Activated naive CD4-positive, alpha-beta T cell treated with Interleukin-2 at 50 U/mL for 16 hours (primary cell): ENCODE data around the gene IL12RB1.
A peak's percentile ranks its signal among the peaks of the same experiment; 100 is the strongest.
"Not testable (repeated sequence)": the region's sequence is repeated elsewhere in the genome, so short reads cannot be mapped to it uniquely, and the experiment has no call there.

Source experiments
- DNase-seq: peaks from one replicate; pipeline ENCODE4 v3.0.0-alpha.2; 2020

IL12RB1 gene

GRCh38 chr19:18110609-18111232, 24.0 kb upstream of the IL12RB1 start:
- DNase-seq, result no peak

GRCh38 chr19:18109733-18110608, 23.2 kb upstream of the IL12RB1 start:
- peak; percentile 67 for DNase-seq

GRCh38 chr19:18109341-18109732, 22.6 kb upstream of the IL12RB1 start:
- DNase-seq, result no peak

GRCh38 chr19:18108897-18109296, 22.2 kb upstream of the IL12RB1 start:
- DNase-seq, result no peak

- no peak for DNase-seq
Observed at GRCh38 chr19:18107235-18107634, 20.5 kb upstream of the IL12RB1 start.

GRCh38 chr19:18105259-18105658, 18.5 kb upstream of the IL12RB1 start:
- not testable (repeated sequence) for DNase-seq

- no peak for DNase-seq
Observed at GRCh38 chr19:18104793-18105131, 18.0 kb upstream of the IL12RB1 start.

- no peak for DNase-seq
Observed at GRCh38 chr19:18102916-18103542, 16.3 kb upstream of the IL12RB1 start.

- DNase-seq, result no peak
Observed at GRCh38 chr19:18101268-18101667, 14.5 kb upstream of the IL12RB1 start.

GRCh38 chr19:18100710-18101109, 14.0 kb upstream of the IL12RB1 start:
- DNase-seq, result no peak

GRCh38 chr19:18099623-18099995, 12.9 kb upstream of the IL12RB1 start:
- DNase-seq, result no peak

- peak; percentile 38 for DNase-seq
Observed at GRCh38 chr19:18098891-18099622, 12.3 kb upstream of the IL12RB1 start.

GRCh38 chr19:18097993-18098890, 11.5 kb upstream of the IL12RB1 start:
- no peak for DNase-seq

GRCh38 chr19:18097217-18097992, 10.7 kb upstream of the IL12RB1 start, which contains the start of gene MAST3:
Gene MAST3 (plus strand): TSS chr19:18097778. CDS start chr19:18097793, 15 bp downstream.
- DNase-seq, result peak; percentile 92

GRCh38 chr19:18096258-18096657, 9.5 kb upstream of the IL12RB1 start:
- no peak for DNase-seq

GRCh38 chr19:18093439-18094161, 6.9 kb upstream of the IL12RB1 start:
- no peak for DNase-seq

GRCh38 chr19:18091217-18091608, 4.5 kb upstream of the IL12RB1 start:
- peak; percentile 88 for DNase-seq

GRCh38 chr19:18090545-18091216, 3.9 kb upstream of the IL12RB1 start:
- no peak for DNase-seq

GRCh38 chr19:18089726-18090125, 3.0 kb upstream of the IL12RB1 start:
- DNase-seq, result no peak

GRCh38 chr19:18089096-18089541, 2.4 kb upstream of the IL12RB1 start:
- peak; percentile 67 for DNase-seq
